Thoracic aorta (tissue), 2 donors: ENCODE data around the gene CD55. TPM values are rescaled to one million over a fixed set of nuclear protein-coding genes. Genes with fewer than 3 reads are reported as not detected.

Source experiments
- ATAC-seq: fragments of 150-250 bp; one replicate; pipeline ENCODE4 v1.8.0; 2017; ENCODE audit warnings: low read depth; ENCODE audit not compliant: insufficient number of reproducible peaks, low FRiP score
- DNase-seq: peaks from one replicate; pipeline ENCODE4 v3.0.0-alpha.2; 2020; ENCODE audit warnings: low spot score
- H3K27ac ChIP-seq, 2 donors: fragments of 200-600 bp; sonication (generic); 1 replicate in 1 of 2; 2 replicates in 1 of 2; pipeline ENCODE4 v1.5.1; 2016; ENCODE audit warnings: mild to moderate bottlenecking in 2 of 2, moderate library complexity in 2 of 2
- H3K27me3 ChIP-seq: fragments of 200-600 bp; sonication (generic); replicated peaks from 2 replicates; pipeline ENCODE4 v1.6.0; 2016; ENCODE audit warnings: mild to moderate bottlenecking; ENCODE audit not compliant: insufficient read depth
- H3K36me3 ChIP-seq: fragments of 200-600 bp; sonication (generic); one replicate; pipeline ENCODE4 v1.5.1; 2016
- H3K4me1 ChIP-seq, 2 donors: fragments of 200-600 bp; sonication (generic); 1 replicate in 1 of 2; 2 replicates in 1 of 2; pipeline versions ENCODE4 v1.5.1 to v1.6.0; 2016; ENCODE audit warnings: low read depth in 2 of 2, mild to moderate bottlenecking in 1 of 2; ENCODE audit not compliant: control insufficient read depth in 1 of 2
- H3K4me3 ChIP-seq: fragments of 200-600 bp; sonication (generic); 2 replicates; pipeline ENCODE4 v1.5.1; 2016; ENCODE audit warnings: mild to moderate bottlenecking
- H3K9me3 ChIP-seq: fragments of 200-600 bp; sonication (generic); 2 replicates; pipeline ENCODE4 v1.5.1; 2016
- total RNA-seq, 2 donors: library from RNA; depleted of rRNA; stranded (reverse); fragments of >200 nt; gene quantifications; one replicate each; pipeline versions ENCODE4 v1.1.0 to v1.2.3, GENCODE V29; 2016
- TF ChIP-seq, protein P1 (sequence below): fragments of 200-600 bp; sonication (generic); IDR thresholded peaks from one replicate; pipeline ENCODE4 v1.5.1; 2019; ENCODE audit warnings: antibody characterized with exemption

Gene CD55
- total RNA-seq, 2 donors from 2014 or later, result 72.6 to 109 TPM

DNA sequence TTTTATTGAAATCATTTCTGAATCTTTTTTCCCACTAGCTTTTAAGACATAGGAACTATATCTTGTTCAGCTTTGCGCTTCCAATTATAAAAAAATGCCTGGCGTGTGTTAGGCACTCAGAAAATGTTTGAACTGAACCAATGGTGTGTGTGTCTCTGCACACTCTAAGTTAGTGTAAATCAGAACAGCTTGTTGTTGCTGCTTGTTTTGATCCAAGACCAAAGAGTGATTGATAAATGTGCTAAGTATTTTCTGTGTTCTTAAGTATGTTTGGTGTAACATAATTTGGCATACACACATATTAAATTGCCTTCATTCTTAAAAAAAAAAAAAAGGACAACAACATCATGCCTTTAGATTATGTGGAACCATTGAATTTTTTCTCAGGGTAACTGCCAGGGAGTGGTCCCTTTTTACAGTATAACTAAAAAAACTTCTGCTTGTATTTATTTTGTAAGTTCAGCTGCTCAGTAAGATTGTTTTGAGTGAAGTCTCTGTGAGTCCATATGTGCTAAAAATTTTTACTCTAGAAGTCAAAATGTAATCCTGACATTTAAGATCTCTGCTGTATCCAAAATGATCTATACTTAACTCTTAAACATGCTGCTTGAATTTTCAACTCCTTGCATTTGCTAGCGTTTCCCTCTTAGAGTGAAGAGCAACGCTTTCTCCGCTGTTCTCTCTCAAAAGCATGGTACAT, 8.7 kb downstream of the CD55 start:
- no peak overlapping the region for H3K4me3 ChIP-seq
- peaks cover 3% of the 10 kb centered on the region for H3K9me3 ChIP-seq
- TF ChIP-seq, protein P1, sequence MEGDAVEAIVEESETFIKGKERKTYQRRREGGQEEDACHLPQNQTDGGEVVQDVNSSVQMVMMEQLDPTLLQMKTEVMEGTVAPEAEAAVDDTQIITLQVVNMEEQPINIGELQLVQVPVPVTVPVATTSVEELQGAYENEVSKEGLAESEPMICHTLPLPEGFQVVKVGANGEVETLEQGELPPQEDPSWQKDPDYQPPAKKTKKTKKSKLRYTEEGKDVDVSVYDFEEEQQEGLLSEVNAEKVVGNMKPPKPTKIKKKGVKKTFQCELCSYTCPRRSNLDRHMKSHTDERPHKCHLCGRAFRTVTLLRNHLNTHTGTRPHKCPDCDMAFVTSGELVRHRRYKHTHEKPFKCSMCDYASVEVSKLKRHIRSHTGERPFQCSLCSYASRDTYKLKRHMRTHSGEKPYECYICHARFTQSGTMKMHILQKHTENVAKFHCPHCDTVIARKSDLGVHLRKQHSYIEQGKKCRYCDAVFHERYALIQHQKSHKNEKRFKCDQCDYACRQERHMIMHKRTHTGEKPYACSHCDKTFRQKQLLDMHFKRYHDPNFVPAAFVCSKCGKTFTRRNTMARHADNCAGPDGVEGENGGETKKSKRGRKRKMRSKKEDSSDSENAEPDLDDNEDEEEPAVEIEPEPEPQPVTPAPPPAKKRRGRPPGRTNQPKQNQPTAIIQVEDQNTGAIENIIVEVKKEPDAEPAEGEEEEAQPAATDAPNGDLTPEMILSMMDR, result no peak
- peaks cover 28% of the 10 kb centered on the region for H3K36me3 ChIP-seq
- no peak for ATAC-seq
- DNase-seq, result no peak
- H3K4me1 ChIP-seq, result no peaks in the 10 kb centered on the region
- H3K27ac ChIP-seq, result no peak overlapping the region
- no peaks in the 10 kb centered on the region for H3K27me3 ChIP-seq

DNA sequence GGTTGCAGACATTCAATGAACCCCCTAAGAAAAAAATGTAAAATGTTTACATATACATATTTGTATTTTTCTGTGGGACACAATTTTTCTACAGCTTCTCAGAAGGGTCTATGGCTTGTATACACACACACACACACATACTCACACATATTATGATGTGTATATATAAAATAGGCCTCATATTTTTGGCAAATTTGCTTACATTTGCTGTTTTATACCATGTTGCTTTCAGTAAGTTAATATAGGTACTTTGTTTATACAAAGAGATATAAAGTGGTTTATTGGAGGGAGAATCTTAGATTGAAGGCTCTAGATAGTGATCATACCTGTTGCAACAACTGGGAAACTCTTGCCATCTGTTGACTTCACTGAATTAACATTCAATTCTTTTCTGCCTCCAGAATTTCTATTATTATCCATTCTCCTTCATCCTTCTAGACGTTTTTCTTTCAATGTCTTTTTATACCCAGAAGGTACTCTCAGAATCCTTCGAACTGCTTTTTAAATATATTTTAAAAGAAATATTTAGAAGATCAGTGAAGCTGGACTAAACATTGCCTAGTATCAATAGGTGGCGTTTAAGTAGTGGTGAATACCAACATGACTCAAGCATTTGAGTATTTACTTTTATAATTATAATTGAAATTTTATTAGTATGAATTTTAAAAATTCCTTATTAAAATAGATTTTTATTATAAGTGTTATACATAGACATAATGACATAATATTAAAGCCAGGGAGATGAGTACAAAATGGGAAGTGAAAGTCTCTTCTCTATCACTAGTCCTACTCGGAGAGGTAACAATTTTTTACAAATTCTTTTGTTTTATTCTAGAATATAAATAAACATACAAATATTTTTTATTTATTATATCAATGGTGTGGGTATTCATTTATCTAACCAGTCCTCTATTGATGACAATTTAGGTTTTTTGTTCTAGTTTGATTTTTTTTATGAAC, 10.2 kb downstream of the CD55 start:
- ATAC-seq (no peak), DNase-seq (no peak)
- Histone ChIP-seq H3K9me3 (peaks cover 3% of the 10 kb centered on the region), H3K4me1 (no peaks in the 10 kb centered on the region), H3K36me3 (peaks cover 28% of the 10 kb centered on the region), H3K4me3 (no peak overlapping the region), H3K27me3 (no peaks in the 10 kb centered on the region), H3K27ac (no peak overlapping the region)
- TF ChIP-seq, protein P1, result no peak

DNA sequence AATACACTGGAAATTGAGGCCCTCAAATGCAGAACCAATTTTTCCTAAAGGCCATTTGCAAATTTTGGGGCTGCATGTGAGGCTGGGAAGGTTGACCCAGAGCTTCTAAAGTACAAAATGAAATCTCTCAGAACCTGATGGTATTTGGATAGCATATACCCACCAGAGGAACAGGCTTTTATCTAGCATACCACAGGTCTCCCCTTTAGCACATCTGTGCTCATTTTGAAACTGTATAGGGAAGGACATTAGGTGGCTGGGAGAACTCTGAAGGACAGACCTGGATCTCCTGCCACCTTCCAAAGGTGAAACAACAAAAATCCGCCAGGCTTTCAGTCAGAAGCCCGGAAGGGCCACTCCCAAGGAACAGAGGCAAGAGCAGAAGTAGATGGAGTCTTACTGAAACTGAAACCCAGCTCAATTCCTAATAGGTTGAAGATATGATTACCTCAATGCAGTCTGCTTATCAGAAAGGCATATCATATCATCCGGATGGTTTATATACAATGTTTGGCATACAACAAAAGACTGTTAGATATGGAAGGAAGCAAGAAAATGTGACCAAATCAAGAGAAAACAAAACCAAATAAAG, 11.6 kb downstream of the CD55 start:
- peaks cover 3% of the 10 kb centered on the region for H3K9me3 ChIP-seq
- TF ChIP-seq, protein P1, result no peak
- ATAC-seq, result no peak
- H3K27me3 ChIP-seq, result no peaks in the 10 kb centered on the region
- no peak overlapping the region for H3K27ac ChIP-seq
- H3K4me3 ChIP-seq, result no peak overlapping the region
- H3K36me3 ChIP-seq, result peaks cover 22% of the 10 kb centered on the region
- DNase-seq, result no peak
- H3K4me1 ChIP-seq, result no peaks in the 10 kb centered on the region

DNA sequence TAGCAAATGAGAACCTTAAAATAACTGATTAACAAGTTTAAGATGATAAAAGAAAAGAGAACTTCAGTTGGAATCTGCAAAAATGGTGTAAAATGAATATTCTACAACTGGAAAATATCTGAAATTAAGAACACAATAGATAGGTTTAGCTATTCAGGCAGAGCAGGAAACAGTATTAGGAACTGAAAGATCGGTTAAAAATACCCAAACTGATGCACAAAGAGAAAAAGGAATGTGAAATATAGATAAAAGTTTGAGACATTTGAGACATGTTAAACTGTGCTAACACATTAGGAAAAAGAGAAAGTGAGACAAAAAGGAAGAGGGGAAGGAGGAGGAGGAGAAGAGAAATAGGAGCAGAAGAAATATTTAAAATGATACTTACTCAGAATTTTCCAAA, 12.1 kb downstream of the CD55 start:
- H3K36me3 ChIP-seq, result peaks cover 20% of the 10 kb centered on the region
- TF ChIP-seq, protein P1, result no peak
- H3K4me3 ChIP-seq, result no peak overlapping the region
- no peak for ATAC-seq
- DNase-seq, result no peak
- no peak overlapping the region for H3K27ac ChIP-seq
- H3K27me3 ChIP-seq, result no peaks in the 10 kb centered on the region
- peaks cover 3% of the 10 kb centered on the region for H3K9me3 ChIP-seq
- H3K4me1 ChIP-seq, result no peaks in the 10 kb centered on the region

DNA sequence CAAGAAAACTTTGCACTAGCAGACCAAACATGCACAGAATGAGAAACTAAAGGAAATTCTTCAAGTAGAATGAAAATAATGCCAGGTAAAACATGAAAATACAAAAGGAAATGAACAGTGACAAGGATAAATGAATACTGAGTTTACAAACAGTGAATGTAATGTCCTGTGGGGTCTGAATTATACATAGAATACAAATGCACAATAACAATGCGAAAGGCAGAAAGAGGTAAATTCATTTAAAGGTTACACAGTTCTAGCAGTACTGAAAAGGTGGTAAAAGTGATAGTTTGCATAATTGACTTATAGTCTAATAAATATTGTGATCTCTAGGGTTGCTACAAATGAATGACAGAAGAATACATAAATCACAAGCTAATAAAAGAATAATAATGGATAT, 12.9 kb downstream of the CD55 start:
- peaks cover 3% of the 10 kb centered on the region for H3K9me3 ChIP-seq
- H3K4me3 ChIP-seq, result no peak overlapping the region
- no peak for ATAC-seq
- no peaks in the 10 kb centered on the region for H3K27me3 ChIP-seq
- TF ChIP-seq, protein P1, result no peak
- H3K4me1 ChIP-seq, result no peaks in the 10 kb centered on the region
- no peak for DNase-seq
- peaks cover 19% of the 10 kb centered on the region for H3K36me3 ChIP-seq
- no peak overlapping the region for H3K27ac ChIP-seq
